HEK293 (cell line): ENCODE results near the gene RHOV.

Source experiments
- CTCF ChIA-PET: fragments of 350-600 bp; formaldehyde crosslinking; extraction: SDS; loops from one replicate; lab custom pipeline; 2021; ENCODE audit warnings: antibody characterized with exemption; lab: Yijun Ruan, JAX
- POLR2A ChIA-PET: fragments of 300-600 bp; formaldehyde crosslinking; extraction: SDS; loops from one replicate; lab custom pipeline; 2020; ENCODE audit warnings: antibody characterized with exemption, inconsistent platforms; lab: Yijun Ruan, JAX
- H3K27ac ChIP-seq: fragments of 200-500 bp; sonication (Bioruptor generic); 2 replicates; pipeline ENCODE4 v1.5.1; 2014; ENCODE audit warnings: low read depth, low read length, control low read depth, inconsistent platforms; ENCODE audit errors: extremely low read depth
- H3K36me3 ChIP-seq, 2 experiments: fragments of 200-500 bp in 1 of 2; sonication (Bioruptor generic) in 1 of 2; 1 replicate in 1 of 2; 2 replicates in 1 of 2; pipeline ENCODE4 v1.5.1; 2014 to 2017; ENCODE audit warnings: inconsistent platforms in 2 of 2, low read length in 2 of 2; ENCODE audit not compliant: control insufficient read depth in 2 of 2, insufficient read depth in 1 of 2
- H3K4me1 ChIP-seq: fragments of 200-500 bp; sonication (Bioruptor generic); 2 replicates; pipeline ENCODE4 v1.5.1; 2014; ENCODE audit warnings: mild to moderate bottlenecking, low read length, inconsistent platforms; ENCODE audit not compliant: control insufficient read depth, insufficient read depth
- H3K4me3 ChIP-seq: 2 replicates; pipeline ENCODE4 v1.5.1; 2011; ENCODE audit warnings: low read depth, mild to moderate bottlenecking, control low read depth, low read length, moderate library complexity
- H3K9me3 ChIP-seq: fragments of 200-500 bp; sonication (Bioruptor generic); 2 replicates; pipeline ENCODE4 v1.5.1; 2014; ENCODE audit warnings: low read depth, low read length, inconsistent platforms; ENCODE audit not compliant: control insufficient read depth, insufficient read depth
- ATF2 ChIP-seq: fragments of 450-650 bp; formaldehyde crosslinking; IDR thresholded peaks from 2 replicates; pipeline ENCODE4 v1.5.1; 2016; ENCODE audit warnings: missing biosample characterization, missing genetic modification characterization, low read depth
- ELK4 ChIP-seq: IDR thresholded peaks from 2 replicates; pipeline ENCODE4 v1.6.1; 2011; ENCODE audit warnings: mild to moderate bottlenecking, low read depth, low read length, borderline replicate concordance
- IKZF3 ChIP-seq: fragments of 450-650 bp; IDR thresholded peaks from 2 replicates; pipeline ENCODE4 v1.5.0; 2018; ENCODE audit warnings: missing biosample characterization, mild to moderate bottlenecking, missing genetic modification characterization, moderate library complexity
- KLF7 ChIP-seq: fragments of 450-650 bp; formaldehyde crosslinking; IDR thresholded peaks from 2 replicates; pipeline ENCODE4 v1.5.1; 2016; ENCODE audit warnings: missing biosample characterization, missing genetic modification characterization, borderline replicate concordance
- OSR2 ChIP-seq: fragments of 450-650 bp; formaldehyde crosslinking; IDR thresholded peaks from 2 replicates; pipeline ENCODE4 v1.5.1; 2016; ENCODE audit warnings: missing biosample characterization, missing genetic modification characterization
- PRDM10 ChIP-seq: fragments of 450-650 bp; formaldehyde crosslinking; IDR thresholded peaks from 2 replicates; pipeline ENCODE4 v1.5.1; 2016; ENCODE audit warnings: missing biosample characterization, missing genetic modification characterization
- ZNF211 ChIP-seq: fragments of 450-650 bp; formaldehyde crosslinking; IDR thresholded peaks from 2 replicates; pipeline ENCODE4 v1.5.1; 2016; ENCODE audit warnings: low read depth, missing biosample characterization, missing genetic modification characterization
- ZNF292 ChIP-seq: fragments of 450-650 bp; formaldehyde crosslinking; IDR thresholded peaks from 2 replicates; pipeline ENCODE4 v1.5.1; 2016; ENCODE audit warnings: low read depth, missing biosample characterization, missing genetic modification characterization, borderline replicate concordance
- ZNF513 ChIP-seq: fragments of 450-650 bp; IDR thresholded peaks from 2 replicates; pipeline ENCODE4 v1.5.1; 2018; ENCODE audit warnings: missing biosample characterization, missing genetic modification characterization
- ZNF529 ChIP-seq: fragments of 450-650 bp; formaldehyde crosslinking; IDR thresholded peaks from 2 replicates; pipeline ENCODE4 v1.5.1; 2017; ENCODE audit warnings: missing genetic modification characterization, missing biosample characterization; ENCODE audit not compliant: insufficient replicate concordance

The RHOV gene

GRCh38 chr15:40823572-40824343 lies 50.3 kb downstream of the RHOV start:
- ChIA-PET POLR2A (interaction anchor here (0.6 kb wide), 1 partner anchor 55 kb away, joined by 4 read pairs; no protein-coding TSS in a partner anchor), CTCF (no interaction called here)
- TF ChIP-seq ELK4 (no peak), ZNF211 (no peak), IKZF3 (tag by site-specific recombination) (no peak), PRDM10 (no peak; the same call in 1 of the 2 replicates), ZNF529 (tag by site-specific recombination) (no peak), ZNF292 (tag by site-specific recombination) (no peak), KLF7 (tag by site-specific recombination) (no peak), OSR2 (tag by site-specific recombination) (no peak), ZNF513 (no peak), ATF2 (tag by site-specific recombination) (no peak)
- Histone ChIP-seq H3K4me3 (no peak overlapping the region), H3K36me3 (no peaks in the 10 kb centered on the region), H3K4me1 (no peaks in the 10 kb centered on the region), H3K9me3 (no peaks in the 10 kb centered on the region), H3K27ac (no peak overlapping the region)
